Trophoblast cell (in vitro differentiated cells and primary cell): ENCODE results near the gene FAM107A.

Source experiments
- DNase-seq, 2 donors: peaks; one replicate each; pipeline ENCODE4 v3.0.0-alpha.2; 2016
- H2AFZ ChIP-seq: 2 replicates; pipeline ENCODE4 v1.6.1; 2013; ENCODE audit warnings: low read length, moderate library complexity, mild to moderate bottlenecking; ENCODE audit not compliant: insufficient read depth, poor library complexity
- H2AK5ac ChIP-seq: 2 replicates; pipeline ENCODE4 v1.6.1; 2013; ENCODE audit warnings: mild to moderate bottlenecking, low read length
- H2BK120ac ChIP-seq: 2 replicates; pipeline ENCODE4 v1.6.1; 2013; ENCODE audit warnings: low read length, mild to moderate bottlenecking, moderate library complexity; ENCODE audit not compliant: insufficient read depth, poor library complexity
- H2BK12ac ChIP-seq: 2 replicates; pipeline ENCODE4 v1.6.1; 2013; ENCODE audit warnings: mild to moderate bottlenecking, low read length, moderate library complexity
- H2BK5ac ChIP-seq: 2 replicates; pipeline ENCODE4 v1.6.1; 2013; ENCODE audit warnings: low read length, low read depth, moderate library complexity, mild to moderate bottlenecking; ENCODE audit not compliant: poor library complexity
- H3K14ac ChIP-seq: 2 replicates; pipeline ENCODE4 v1.6.1; 2013; ENCODE audit warnings: mild to moderate bottlenecking, low read length
- H3K18ac ChIP-seq: 2 replicates; pipeline ENCODE4 v1.6.1; 2013; ENCODE audit warnings: mild to moderate bottlenecking, low read length
- H3K23ac ChIP-seq: 2 replicates; pipeline ENCODE4 v1.6.1; 2013; ENCODE audit warnings: low read length
- H3K27ac ChIP-seq: 2 replicates; pipeline ENCODE4 v1.5.1; 2013; ENCODE audit warnings: low read depth, mild to moderate bottlenecking, inconsistent platforms, low read length, moderate library complexity
- H3K27me3 ChIP-seq: 2 replicates; pipeline ENCODE4 v1.6.1; 2013; ENCODE audit warnings: inconsistent platforms, mild to moderate bottlenecking, low read length, moderate library complexity; ENCODE audit not compliant: insufficient read depth
- H3K36me3 ChIP-seq, 2 experiments: 1 replicate in 1 of 2; 2 replicates in 1 of 2; pipeline ENCODE4 v1.6.1; 2013; ENCODE audit warnings: low read length in 2 of 2, mild to moderate bottlenecking in 2 of 2, moderate library complexity in 1 of 2; ENCODE audit not compliant: insufficient read depth in 2 of 2, control insufficient read depth in 1 of 2
- H3K4ac ChIP-seq: 2 replicates; pipeline ENCODE4 v1.6.1; 2013; ENCODE audit warnings: low read depth, mild to moderate bottlenecking, low read length, moderate library complexity
- H3K4me1 ChIP-seq, 2 experiments: 1 replicate in 1 of 2; 2 replicates in 1 of 2; pipeline ENCODE4 v1.6.1; 2013; ENCODE audit warnings: low read length in 2 of 2, mild to moderate bottlenecking in 2 of 2, moderate library complexity in 1 of 2; ENCODE audit not compliant: insufficient read depth in 2 of 2, control insufficient read depth in 1 of 2
- H3K4me2 ChIP-seq: 2 replicates; pipeline ENCODE4 v1.6.1; 2013; ENCODE audit warnings: inconsistent platforms, mild to moderate bottlenecking, low read length, moderate library complexity
- H3K4me3 ChIP-seq: 2 replicates; pipeline ENCODE4 v1.5.1; 2013; ENCODE audit warnings: mild to moderate bottlenecking, low read depth, low read length, inconsistent platforms
- H3K79me1 ChIP-seq: one replicate; pipeline ENCODE4 v1.6.1; 2013; ENCODE audit warnings: low read length
- H3K79me2 ChIP-seq: 2 replicates; pipeline ENCODE4 v1.6.1; 2013; ENCODE audit warnings: low read length, mild to moderate bottlenecking; ENCODE audit not compliant: control insufficient read depth, insufficient read depth, poor library complexity
- H3K9ac ChIP-seq: 2 replicates; pipeline ENCODE4 v1.6.1; 2013; ENCODE audit warnings: mild to moderate bottlenecking, low read length
- H3K9me3 ChIP-seq: 2 replicates; pipeline ENCODE4 v1.6.1; 2013; ENCODE audit warnings: low read depth, mild to moderate bottlenecking, control low read depth, inconsistent platforms, low read length; ENCODE audit not compliant: insufficient read depth
- H4K12ac ChIP-seq: 2 replicates; pipeline ENCODE4 v1.6.1; 2013; ENCODE audit warnings: low read depth, mild to moderate bottlenecking, low read length, moderate library complexity
- H4K8ac ChIP-seq: 2 replicates; pipeline ENCODE4 v1.6.1; 2013; ENCODE audit warnings: low read depth, mild to moderate bottlenecking, low read length, moderate library complexity
- H4K91ac ChIP-seq: one replicate; pipeline ENCODE4 v1.6.1; 2013; ENCODE audit warnings: low read depth, mild to moderate bottlenecking, low read length, moderate library complexity
- WGBS: extraction: QIAGEN DNeasy Blood & Tissue Kit; methylation state at CpG from one replicate; pipeline ENCODE4 v1.1.7; 2013; ENCODE audit warnings: missing lambda C conversion rate; ENCODE audit not compliant: insufficient read length, insufficient coverage; ENCODE audit errors: extremely low coverage; 5-methylcytosine and 5-hydroxymethylcytosine counted together

The FAM107A gene

GRCh38 chr3:58585994-58586393, 8.8 kb upstream of the FAM107A start:
- Histone ChIP-seq H2BK5ac (no peak overlapping the region), H3K4me1 (peaks cover 4 to 5% of the 10 kb centered on the region in 2 experiments), H2BK12ac (no peak overlapping the region), H3K27ac (no peak overlapping the region), H3K14ac (no peak overlapping the region), H3K4me3 (no peak overlapping the region), H3K4me2 (no peak overlapping the region), H2AFZ (no peak overlapping the region), H3K36me3 (no peaks in the 10 kb centered on the region), H3K79me1 (no peaks in the 10 kb centered on the region), H3K9me3 (peaks cover 7% of the 10 kb centered on the region), H3K79me2 (no peaks in the 10 kb centered on the region), H3K9ac (no peak overlapping the region), H4K8ac (no peak overlapping the region), H4K91ac (no peak overlapping the region), H3K27me3 (peaks cover 32% of the 10 kb centered on the region), H3K18ac (no peak overlapping the region), H2BK120ac (no peak overlapping the region), H3K23ac (no peak overlapping the region), H4K12ac (no peak overlapping the region), H3K4ac (no peak overlapping the region), H2AK5ac (no peak overlapping the region)
- WGBS = no CpG with 5 or more reads among the region's 8 CpGs
- DNase-seq = no peak

- peak; percentile 65 to 76 for DNase-seq
- H2BK12ac ChIP-seq = no peak overlapping the region
- H3K79me2 ChIP-seq = no peaks in the 10 kb centered on the region
- no peak overlapping the region for H4K91ac ChIP-seq
- no peak overlapping the region for H2AFZ ChIP-seq
- peaks cover 4 to 5% of the 10 kb centered on the region in 2 experiments for H3K4me1 ChIP-seq
- no peak overlapping the region for H4K8ac ChIP-seq
- no peak overlapping the region for H3K14ac ChIP-seq
- H2BK5ac ChIP-seq = no peak overlapping the region
- no peak overlapping the region for H3K18ac ChIP-seq
- no peak overlapping the region for H2AK5ac ChIP-seq
- H3K4me3 ChIP-seq = no peak overlapping the region
- no peak overlapping the region for H4K12ac ChIP-seq
- H3K9ac ChIP-seq = no peak overlapping the region
- no peak overlapping the region for H3K23ac ChIP-seq
- no CpG with 5 or more reads among the region's 46 CpGs for WGBS
- H2BK120ac ChIP-seq = no peak overlapping the region
- H3K27me3 ChIP-seq = peaks cover 32% of the 10 kb centered on the region
- peaks cover 7% of the 10 kb centered on the region for H3K9me3 ChIP-seq
- no peaks in the 10 kb centered on the region for H3K79me1 ChIP-seq
- peak overlapping the region; percentile 38 for H3K4me2 ChIP-seq
- no peak overlapping the region for H3K27ac ChIP-seq
- no peaks in the 10 kb centered on the region for H3K36me3 ChIP-seq
- H3K4ac ChIP-seq = no peak overlapping the region
Measured at GRCh38 chr3:58585005-58585786, 8.0 kb upstream of the FAM107A start.

GRCh38 chr3:58584690-58585004, 7.5 kb upstream of the FAM107A start:
- no peak overlapping the region for H4K8ac ChIP-seq
- H2AK5ac ChIP-seq = no peak overlapping the region
- H2BK5ac ChIP-seq = no peak overlapping the region
- no peaks in the 10 kb centered on the region for H3K36me3 ChIP-seq
- H3K4me2 ChIP-seq = no peak overlapping the region
- H3K79me1 ChIP-seq = no peaks in the 10 kb centered on the region
- DNase-seq = no peak
- H3K23ac ChIP-seq = no peak overlapping the region
- H3K4me3 ChIP-seq = no peak overlapping the region
- no peak overlapping the region for H3K18ac ChIP-seq
- WGBS = no CpG with 5 or more reads among the region's 10 CpGs
- H2BK120ac ChIP-seq = no peak overlapping the region
- H3K27me3 ChIP-seq = peaks cover 32% of the 10 kb centered on the region
- H4K91ac ChIP-seq = no peak overlapping the region
- H2BK12ac ChIP-seq = no peak overlapping the region
- peaks cover 9% of the 10 kb centered on the region for H3K9me3 ChIP-seq
- no peak overlapping the region for H3K4ac ChIP-seq
- no peak overlapping the region for H3K9ac ChIP-seq
- H3K79me2 ChIP-seq = no peaks in the 10 kb centered on the region
- H3K14ac ChIP-seq = no peak overlapping the region
- H3K27ac ChIP-seq = no peak overlapping the region
- no peak overlapping the region for H4K12ac ChIP-seq
- H3K4me1 ChIP-seq = peaks cover 4 to 5% of the 10 kb centered on the region in 2 experiments
- H2AFZ ChIP-seq = no peak overlapping the region

- Histone ChIP-seq H4K91ac (no peak overlapping the region), H2BK5ac (no peak overlapping the region), H3K79me2 (no peaks in the 10 kb centered on the region), H2BK120ac (no peak overlapping the region), H3K4me1 (peaks cover 2 to 4% of the 10 kb centered on the region in 2 experiments), H4K12ac (no peak overlapping the region), H3K27me3 (peaks cover 22% of the 10 kb centered on the region), H3K4me2 (no peak overlapping the region), H4K8ac (no peak overlapping the region), H3K18ac (no peak overlapping the region), H3K4me3 (no peak overlapping the region), H2AFZ (no peak overlapping the region), H3K23ac (no peak overlapping the region), H2AK5ac (no peak overlapping the region), H3K9ac (no peak overlapping the region), H3K79me1 (no peaks in the 10 kb centered on the region), H3K4ac (no peak overlapping the region), H3K14ac (no peak overlapping the region), H2BK12ac (no peak overlapping the region), H3K9me3 (peaks cover 4% of the 10 kb centered on the region), H3K27ac (no peak overlapping the region), H3K36me3 (no peaks in the 10 kb centered on the region)
- WGBS = no CpG with 5 or more reads among the region's 11 CpGs
- DNase-seq = no peak
Measured at GRCh38 chr3:58581328-58582091, 4.3 kb upstream of the FAM107A start.
